COLO829 (cell line): ENCODE data around the gene SLC26A5.

Experiments
- DNase-seq: peaks from one replicate; pipeline ENCODE4 v3.0.0; 2012; ENCODE audit warnings: low spot score

Gene SLC26A5

DNA sequence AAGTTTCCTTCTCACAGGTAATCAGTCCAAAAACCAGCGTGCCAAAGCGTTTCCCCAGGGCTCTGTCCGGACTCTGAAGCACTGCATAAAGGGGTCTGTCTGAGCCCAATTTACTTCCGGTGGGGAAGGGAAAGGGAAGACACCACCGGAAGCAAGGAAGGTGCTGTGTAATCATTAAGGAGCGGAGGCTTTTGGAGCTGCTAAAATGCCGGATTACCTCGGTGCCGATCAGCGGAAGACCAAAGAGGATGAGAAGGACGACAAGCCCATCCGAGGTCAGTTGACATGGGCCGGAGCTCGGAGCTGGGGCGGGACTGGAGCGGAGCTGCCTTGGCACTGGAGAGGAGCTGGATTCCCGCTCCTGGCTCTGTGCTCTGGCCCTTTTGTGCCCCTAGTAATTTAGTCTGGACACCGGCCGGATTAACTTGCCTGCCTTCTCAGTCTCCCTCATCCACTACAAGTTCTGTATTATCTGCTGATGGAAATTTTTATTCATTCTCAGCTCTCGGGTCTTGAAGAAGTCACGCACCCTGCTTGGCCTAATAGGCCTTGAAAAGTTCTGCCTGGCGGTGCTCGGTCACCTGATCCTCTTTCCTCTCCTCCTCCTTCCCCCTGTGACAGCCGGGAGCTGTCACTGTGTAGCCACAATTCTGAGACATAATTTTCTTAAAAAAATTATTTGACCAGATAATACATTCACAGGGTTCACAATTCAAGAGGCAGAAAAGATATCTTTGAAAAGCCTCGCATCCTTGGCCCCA is 98.3 kb downstream of the SLC26A5 start, which contains the start of gene PSMC2:
Gene PSMC2 (plus strand): TSS at position 137 of the 761 bp plus-strand sequence. CDS start 69 bp downstream, at position 206.
- DNase-seq, result peak; percentile 97

- DNase-seq, result no peak
Measured at GRCh38 chr7:103346396-103346795, 99.6 kb downstream of the SLC26A5 start.

- peak; percentile 92 for DNase-seq
Measured at GRCh38 chr7:103344453-103345149, 101.4 kb downstream of the SLC26A5 start, which contains the start of gene DNAJC2. DNAJC2 (minus strand) TSS chr7:103344767; CDS start chr7:103344622, 145 bp downstream.

DNA sequence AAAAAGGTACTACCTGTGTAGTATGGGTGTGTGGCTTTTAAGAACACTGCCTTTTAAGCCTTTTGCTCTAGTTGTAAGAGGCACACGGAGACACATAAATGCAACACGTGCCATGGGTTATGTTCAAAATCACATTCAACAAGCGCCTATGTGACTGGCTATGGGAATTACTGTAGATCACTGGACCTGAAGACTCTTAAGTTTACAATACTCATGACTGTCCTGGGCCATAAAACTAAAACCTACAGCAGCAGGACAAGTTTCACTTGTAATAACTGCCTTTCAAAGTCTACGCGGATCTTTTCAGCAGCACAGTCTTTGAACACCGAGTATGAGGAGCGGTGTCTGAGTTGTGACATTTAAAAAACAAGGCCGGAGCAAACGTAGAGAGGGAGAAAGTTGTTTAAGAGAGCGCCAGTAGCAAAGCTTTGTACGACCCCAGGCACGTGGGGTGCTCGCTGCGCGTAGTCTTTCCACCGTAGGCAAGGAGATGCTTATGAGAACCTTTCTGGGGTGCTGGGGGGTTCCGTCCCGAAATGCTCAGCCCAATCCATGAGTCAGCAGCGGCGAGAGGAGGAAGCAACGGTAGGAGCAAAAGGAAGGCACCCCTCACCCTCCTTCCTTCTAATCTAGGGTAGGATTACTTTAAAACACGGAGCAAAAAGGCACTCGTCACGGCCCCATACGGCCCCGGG is 102.1 kb downstream of the SLC26A5 start:
- DNase-seq, result no peak

GRCh38 chr7:103343332-103343731 is 102.7 kb downstream of the SLC26A5 start:
- no peak for DNase-seq

GRCh38 chr7:103341466-103341865 is 104.5 kb downstream of the SLC26A5 start:
- DNase-seq, result no peak

GRCh38 chr7:103338864-103339263 is 107.1 kb downstream of the SLC26A5 start:
- no peak for DNase-seq

- no peak for DNase-seq
Measured at GRCh38 chr7:103336761-103337160, 109.2 kb downstream of the SLC26A5 start.

GRCh38 chr7:103325744-103326143 is 120.3 kb downstream of the SLC26A5 start:
- DNase-seq, result no peak
